ENCODE data around the gene PAK1. TPM values are rescaled to one million over a fixed set of nuclear protein-coding genes. Genes with fewer than 3 reads are reported as not detected.

Gene PAK1
- total RNA-seq, 1 donor = 56.2 TPM

GRCh38 chr11:77515483-77515882 is 41.6 kb upstream of the PAK1 start:
- no peak for DNase-seq (ENCODE audit: low read depth)
- H3K4me3 ChIP-seq (ENCODE audit: low read depth, low read length) = no peak overlapping the region
- TF ChIP-seq CTCF (IDR thresholded peaks at IDR 0.05; ENCODE audit: insufficient read depth, low read length) = no peak

GRCh38 chr11:77515063-77515462 is 41.2 kb upstream of the PAK1 start:
- no peak for DNase-seq (ENCODE audit: low read depth)
- no peak for TF ChIP-seq CTCF (IDR thresholded peaks at IDR 0.05; ENCODE audit: insufficient read depth, low read length)
- H3K4me3 ChIP-seq (ENCODE audit: low read depth, low read length) = no peak overlapping the region

GRCh38 chr11:77512092-77512491 is 38.2 kb upstream of the PAK1 start:
- H3K4me3 ChIP-seq (ENCODE audit: low read depth, low read length) = no peak overlapping the region
- DNase-seq (ENCODE audit: low read depth) = no peak
- no peak for TF ChIP-seq CTCF (IDR thresholded peaks at IDR 0.05; ENCODE audit: insufficient read depth, low read length)

GRCh38 chr11:77510851-77511250 is 37.0 kb upstream of the PAK1 start:
- no peak for DNase-seq (ENCODE audit: low read depth)
- TF ChIP-seq CTCF (IDR thresholded peaks at IDR 0.05; ENCODE audit: insufficient read depth, low read length) = no peak
- H3K4me3 ChIP-seq (ENCODE audit: low read depth, low read length) = no peak overlapping the region

GRCh38 chr11:77510095-77510494 is 36.2 kb upstream of the PAK1 start:
- TF ChIP-seq CTCF (IDR thresholded peaks at IDR 0.05; ENCODE audit: insufficient read depth, low read length) = no peak
- H3K4me3 ChIP-seq (ENCODE audit: low read depth, low read length) = no peak overlapping the region
- no peak for DNase-seq (ENCODE audit: low read depth)

- peak; percentile 1 for TF ChIP-seq CTCF (IDR thresholded peaks at IDR 0.05; ENCODE audit: insufficient read depth, low read length)
- no peak for DNase-seq (ENCODE audit: low read depth)
These were observed 34.1 kb upstream of the PAK1 start for GRCh38 chr11:77508019-77508418.

GRCh38 chr11:77506857-77507256 is 33.0 kb upstream of the PAK1 start:
- peak; percentile 15 for DNase-seq (ENCODE audit: low read depth)
- no peak overlapping the region for H3K4me3 ChIP-seq (ENCODE audit: low read depth, low read length)
- TF ChIP-seq CTCF (IDR thresholded peaks at IDR 0.05; ENCODE audit: insufficient read depth, low read length) = no peak

More at GRCh38 chr11:77508019-77508418, 34.1 kb upstream of the PAK1 start:
- no peak overlapping the region for H3K4me3 ChIP-seq (ENCODE audit: low read depth, low read length)

Data from fibroblast of the aortic adventitia (primary cell).